ENCODE data around the gene BUD13. TPM values are rescaled to one million over a fixed set of nuclear protein-coding genes. Genes with fewer than 3 reads are reported as not detected.
A peak's percentile ranks its signal among the peaks of the same experiment; 100 is the strongest.

Gene BUD13
- polyA plus RNA-seq, 1 of the 3 experiments (the other 2 are of a cell fraction): 15.5 TPM

DNA sequence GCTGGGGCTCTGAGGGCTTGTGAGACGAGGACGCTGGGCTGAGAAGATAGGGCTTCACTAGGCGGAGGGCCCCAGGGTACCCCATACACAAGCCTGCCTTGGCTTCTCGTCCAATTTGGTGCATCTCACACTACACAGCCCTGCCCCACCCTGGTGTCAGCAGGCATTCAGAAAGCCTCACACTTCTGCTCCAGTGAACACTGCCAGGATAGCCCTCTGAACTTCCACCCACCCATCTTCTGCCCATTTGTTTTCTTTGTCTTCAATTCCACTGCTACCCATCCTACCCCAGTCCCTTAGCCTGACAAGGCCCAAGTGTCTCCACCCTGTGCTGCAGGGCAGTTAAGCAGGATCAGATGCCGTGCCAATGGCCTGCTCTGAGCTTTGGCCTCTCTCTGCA lies 1.9 kb upstream of the BUD13 start:
- Histone ChIP-seq H3K9me2 (no peaks in the 10 kb centered on the region), H3K4me3 (ENCODE audit: low read depth in 2 of 2, low read length in 1 of 2) (no peak overlapping the region), H3F3A (replicated peaks; ENCODE audit: insufficient read depth) (peaks cover 24% of the 10 kb centered on the region), H4K20me1 (ENCODE audit: insufficient read depth) (no peaks in the 10 kb centered on the region), H3K27me3 (ENCODE audit: insufficient read depth) (no peaks in the 10 kb centered on the region), H3K9me3 (no peaks in the 10 kb centered on the region), H2AFZ (ENCODE audit: low read depth) (no peak overlapping the region), H3K4me2 (no peak overlapping the region), H3K9ac (no peak overlapping the region), H3K36me3 (replicated peaks in 1 of 2; ENCODE audit: control insufficient read depth in 1 of 2, insufficient read depth in 2 of 2, low read length in 1 of 2) (peaks cover 24 to 32% of the 10 kb centered on the region in 2 experiments), H3K27ac (ENCODE audit: low read depth in 2 of 2, low read length in 1 of 2) (0 out of 4 replicates have a peak overlapping the region, but pooled peaks of 1 of the 2 experiments have one; percentile 7), H3K79me2 (ENCODE audit: insufficient read depth) (peaks cover 30% of the 10 kb centered on the region), H3K4me1 (ENCODE audit: control insufficient read depth in 1 of 2, insufficient read depth in 2 of 2, low read depth in 1 of 2, low read length in 1 of 2) (peaks cover 8% of the 10 kb centered on the region in 2 experiments; a peak in 3 of 4 replicates)
- POLR2A ChIA-PET: interaction anchor here (1.5 kb wide), 1 partner anchor 13 kb away, joined by 4 read pairs; the partner anchor contains the start of gene ZPR1
- TF ChIP-seq FOSL2 (IDR thresholded peaks at IDR 0.05; ENCODE audit: borderline replicate concordance, low read depth): no peak
- no peak for TF ChIP-seq ZBTB33 (IDR thresholded peaks at IDR 0.05; ENCODE audit: borderline replicate concordance, low read depth)
- no peak for TF ChIP-seq RCOR1 (IDR thresholded peaks at IDR 0.05; ENCODE audit: low read length)
- TF ChIP-seq, protein P1, sequence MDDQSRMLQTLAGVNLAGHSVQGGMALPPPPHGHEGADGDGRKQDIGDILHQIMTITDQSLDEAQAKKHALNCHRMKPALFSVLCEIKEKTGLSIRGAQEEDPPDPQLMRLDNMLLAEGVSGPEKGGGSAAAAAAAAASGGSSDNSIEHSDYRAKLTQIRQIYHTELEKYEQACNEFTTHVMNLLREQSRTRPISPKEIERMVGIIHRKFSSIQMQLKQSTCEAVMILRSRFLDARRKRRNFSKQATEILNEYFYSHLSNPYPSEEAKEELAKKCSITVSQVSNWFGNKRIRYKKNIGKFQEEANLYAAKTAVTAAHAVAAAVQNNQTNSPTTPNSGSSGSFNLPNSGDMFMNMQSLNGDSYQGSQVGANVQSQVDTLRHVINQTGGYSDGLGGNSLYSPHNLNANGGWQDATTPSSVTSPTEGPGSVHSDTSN (IDR thresholded peaks at IDR 0.05): no peak
- TF ChIP-seq MEF2A (IDR thresholded peaks at IDR 0.05; ENCODE audit: borderline replicate concordance, low read depth): no peak
- TF ChIP-seq MXI1 (IDR thresholded peaks at IDR 0.05; ENCODE audit: low read depth, low read length): no peak
- TF ChIP-seq NFIC (IDR thresholded peaks at IDR 0.05; ENCODE audit: borderline replicate concordance): no peak
- TF ChIP-seq JUND (IDR thresholded peaks at IDR 0.05): no peak
- 100% methylated on average over 4 of the region's 5 CpGs for WGBS (ENCODE audit: low lambda C conversion rate)
- no peak for DNase-seq
- CTCF ChIA-PET: interaction anchor here (1.8 to 2.0 kb wide), 2 partner anchors 13 to 16 kb away, joined by 7 to 13 read pairs; partner anchors contain the start of genes APOA5 and ZPR1

DNA sequence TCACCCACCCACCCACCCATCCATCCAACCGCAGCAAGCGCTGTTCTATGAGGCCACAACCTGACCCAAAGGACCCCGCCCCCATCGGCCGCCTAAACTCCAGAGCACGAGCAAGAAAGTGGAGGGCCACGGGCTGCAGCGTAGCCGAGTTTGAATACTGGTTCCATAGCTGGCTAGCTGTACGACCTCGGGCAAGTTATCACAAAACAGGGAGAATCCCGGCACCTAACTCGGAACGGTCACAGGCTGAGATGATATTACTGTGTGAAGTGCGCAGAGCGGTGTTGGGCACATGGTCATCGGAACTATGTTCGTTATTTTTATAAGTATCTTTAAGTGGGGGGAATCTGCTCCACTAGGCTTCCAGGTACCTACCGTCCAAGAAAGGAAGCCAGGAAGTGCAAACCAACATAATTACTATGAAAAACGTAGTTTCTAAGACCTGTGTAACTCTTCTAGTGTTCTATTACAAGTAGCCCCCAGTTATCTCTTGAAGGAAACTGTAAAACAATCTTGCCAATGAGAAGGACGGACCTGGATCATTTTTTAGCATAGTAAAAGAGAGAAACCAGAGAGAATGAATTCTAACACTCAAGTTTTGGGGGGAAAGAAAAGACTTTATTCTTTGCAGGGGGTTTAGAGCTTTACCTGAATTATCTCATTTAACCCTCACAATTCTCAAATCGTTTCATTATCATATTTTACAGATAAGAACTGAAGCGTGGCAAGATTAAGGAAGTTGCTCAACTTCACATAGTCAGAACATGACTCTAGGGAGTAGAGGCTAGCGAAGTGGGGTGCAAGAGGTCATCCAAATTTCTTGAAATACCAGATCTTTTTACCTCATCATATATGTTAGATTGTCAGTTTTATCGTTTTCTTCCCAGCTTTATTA lies 663 bp upstream of the BUD13 start:
- Histone ChIP-seq H3K9ac (peak overlapping the region; percentile 54), H3K4me1 (ENCODE audit: control insufficient read depth in 1 of 2, insufficient read depth in 2 of 2, low read depth in 1 of 2, low read length in 1 of 2) (peaks cover 8% of the 10 kb centered on the region in 2 experiments; a peak in 3 of 4 replicates), H3K27me3 (ENCODE audit: insufficient read depth) (no peaks in the 10 kb centered on the region), H3K27ac (ENCODE audit: low read depth in 2 of 2, low read length in 1 of 2) (peak overlapping the region; percentile 35 to 95), H3K4me2 (peak overlapping the region; percentile 81), H2AFZ (ENCODE audit: low read depth) (peak overlapping the region; percentile 93), H3K9me2 (no peaks in the 10 kb centered on the region), H4K20me1 (ENCODE audit: insufficient read depth) (no peaks in the 10 kb centered on the region), H3K4me3 (ENCODE audit: low read depth in 2 of 2, low read length in 1 of 2) (peak overlapping the region; percentile 93 to 98), H3F3A (replicated peaks; ENCODE audit: insufficient read depth) (peaks cover 21% of the 10 kb centered on the region), H3K79me2 (ENCODE audit: insufficient read depth) (peaks cover 39% of the 10 kb centered on the region), H3K9me3 (no peaks in the 10 kb centered on the region), H3K36me3 (replicated peaks in 1 of 2; ENCODE audit: control insufficient read depth in 1 of 2, insufficient read depth in 2 of 2, low read length in 1 of 2) (peaks cover 14 to 26% of the 10 kb centered on the region in 2 experiments)
- 9% methylated on average over 22 of the region's 25 CpGs for WGBS (ENCODE audit: low lambda C conversion rate)
- ChIA-PET POLR2A (interaction anchor here (1.5 kb wide), 1 partner anchor 14 kb away, joined by 4 read pairs; the partner anchor contains the start of gene ZPR1), CTCF (interaction anchor here (0.6 to 2.0 kb wide), 8 partner anchors 14 to 365 kb away, joined by 3 to 13 read pairs (median 3); partner anchors contain the start of genes APOA5 and ZPR1)
- no peak for DNase-seq
- TF ChIP-seq CHD2 (IDR thresholded peaks at IDR 0.05; ENCODE audit: low read length, partially characterized antibody): no peak
- TF ChIP-seq SMC3 (IDR thresholded peaks at IDR 0.05; ENCODE audit: low read depth, low read length): no peak
- TF ChIP-seq JUND (IDR thresholded peaks at IDR 0.05): 0 out of 2 replicates have a peak, but pooled peaks have one; percentile 6
- TF ChIP-seq MXI1 (IDR thresholded peaks at IDR 0.05; ENCODE audit: low read depth, low read length): peak; percentile 74; the same call in 1 of the 2 replicates
- TF ChIP-seq MAX (IDR thresholded peaks at IDR 0.05; ENCODE audit: low read depth): 0 out of 2 replicates have a peak, but pooled peaks have one; percentile 40

Measured in SK-N-SH (cell line).